ENCODE measurements around the gene LALBA. TPM values are rescaled to one million over a fixed set of nuclear protein-coding genes. Genes with fewer than 3 reads are reported as not detected.

LALBA gene
- total RNA-seq, 1 donor from 2014 or later, result not detected

GRCh38 chr12:48545833-48546469, 23.9 kb downstream of the LALBA start:
- TF ChIP-seq CTCF (IDR thresholded peaks at IDR 0.05; ENCODE audit: insufficient read depth, low read length, poor library complexity, severe bottlenecking), result no peak
- DNase-seq (ENCODE audit: low read depth), result no peak
- Histone ChIP-seq H3K4me3 (ENCODE audit: low read depth, low read length) (no peak overlapping the region), H3K36me3 (ENCODE audit: control insufficient read depth, insufficient read depth, low read length) (no peaks in the 10 kb centered on the region), H3K27me3 (ENCODE audit: control insufficient read depth, insufficient read depth, low read length) (no peaks in the 10 kb centered on the region)

- Histone ChIP-seq H3K4me3 (ENCODE audit: low read depth, low read length) (no peak overlapping the region), H3K27me3 (ENCODE audit: control insufficient read depth, insufficient read depth, low read length) (no peaks in the 10 kb centered on the region), H3K36me3 (ENCODE audit: control insufficient read depth, insufficient read depth, low read length) (no peaks in the 10 kb centered on the region)
- peak; percentile 67 for TF ChIP-seq CTCF (IDR thresholded peaks at IDR 0.05; ENCODE audit: insufficient read depth, low read length, poor library complexity, severe bottlenecking)
- DNase-seq (ENCODE audit: low read depth), result no peak
These were observed 27.4 kb downstream of the LALBA start for GRCh38 chr12:48542300-48542928.

- Histone ChIP-seq H3K27me3 (ENCODE audit: control insufficient read depth, insufficient read depth, low read length) (no peaks in the 10 kb centered on the region), H3K36me3 (ENCODE audit: control insufficient read depth, insufficient read depth, low read length) (no peaks in the 10 kb centered on the region), H3K4me3 (ENCODE audit: low read depth, low read length) (no peak overlapping the region)
- no peak for DNase-seq (ENCODE audit: low read depth)
- TF ChIP-seq CTCF (IDR thresholded peaks at IDR 0.05; ENCODE audit: insufficient read depth, low read length, poor library complexity, severe bottlenecking), result no peak
These were observed 33.2 kb downstream of the LALBA start for GRCh38 chr12:48536602-48537001.

- no peak for TF ChIP-seq CTCF (IDR thresholded peaks at IDR 0.05; ENCODE audit: insufficient read depth, low read length, poor library complexity, severe bottlenecking)
- DNase-seq (ENCODE audit: low read depth), result no peak
These were observed 37.2 kb downstream of the LALBA start for GRCh38 chr12:48532601-48533000.

GRCh38 chr12:48527891-48528670, 41.8 kb downstream of the LALBA start:
- no peak for TF ChIP-seq CTCF (IDR thresholded peaks at IDR 0.05; ENCODE audit: insufficient read depth, low read length, poor library complexity, severe bottlenecking)
- H3K36me3 ChIP-seq (ENCODE audit: control insufficient read depth, insufficient read depth, low read length), result no peaks in the 10 kb centered on the region
- DNase-seq (ENCODE audit: low read depth), result no peak
- no peak overlapping the region for H3K4me3 ChIP-seq (ENCODE audit: low read depth, low read length)
- H3K27me3 ChIP-seq (ENCODE audit: control insufficient read depth, insufficient read depth, low read length), result no peaks in the 10 kb centered on the region

More at GRCh38 chr12:48532601-48533000, 37.2 kb downstream of the LALBA start:
- Histone ChIP-seq H3K36me3 (ENCODE audit: control insufficient read depth, insufficient read depth, low read length) (no peaks in the 10 kb centered on the region), H3K4me3 (ENCODE audit: low read depth, low read length) (no peak overlapping the region), H3K27me3 (ENCODE audit: control insufficient read depth, insufficient read depth, low read length) (no peaks in the 10 kb centered on the region)

All from kidney epithelial cell (primary cell).